ENCODE data around the gene GEMIN7. TPM values are rescaled to one million over a fixed set of nuclear protein-coding genes. Genes with fewer than 3 reads are reported as not detected.

Gene GEMIN7
- total RNA-seq, 1 donor from 2014 or later = 46.0 TPM

GRCh38 chr19:45091031-45091923 is 12.2 kb downstream of the GEMIN7 start:
- H2AFZ ChIP-seq (ENCODE audit: low read depth, low read length) = peak overlapping the region; percentile 69
- TF ChIP-seq CTCF (IDR thresholded peaks at IDR 0.05; ENCODE audit: insufficient read depth, low read depth, low read length) = no peak
- TF ChIP-seq EZH2 (IDR thresholded peaks at IDR 0.05; ENCODE audit: insufficient read depth, low read length) = no peak
- peak overlapping the region; percentile 93 for H3K4me3 Mint-ChIP-seq (ENCODE audit: unreplicated experiment)

GRCh38 chr19:45092747-45093678 is 14.0 kb downstream of the GEMIN7 start, which contains the start of gene PPP1R37:
Gene PPP1R37 (plus strand): TSS chr19:45093179. CDS start chr19:45093326, 147 bp downstream.
- Histone ChIP-seq H3K36me3 (ENCODE audit: insufficient read depth, low read length) (peaks cover 5% of the 10 kb centered on the region), H3K4me3 (ENCODE audit: insufficient read depth, low read depth, low read length) (peak within 1 kb of the TSS; percentile 88), H3K79me2 (ENCODE audit: insufficient read depth, low read length) (peaks cover 67% of the 10 kb centered on the region), H4K20me1 (ENCODE audit: insufficient read depth, low read length) (peaks cover 44% of the 10 kb centered on the region), H3K9me3 (ENCODE audit: insufficient read depth, low read depth, low read length) (no peaks in the 10 kb centered on the region), H3K4me2 (ENCODE audit: low read length) (peak within 1 kb of the TSS; percentile 100), H3K27me3 (ENCODE audit: insufficient read depth, low read length) (no peaks in the 10 kb centered on the region), H2AFZ (ENCODE audit: low read depth, low read length) (peak within 1 kb of the TSS; percentile 84), H3K9ac (ENCODE audit: low read length) (peak within 1 kb of the TSS; percentile 91), H3K4me1 (ENCODE audit: insufficient read depth, low read length) (peaks cover 24% of the 10 kb centered on the region), H3K27ac (ENCODE audit: low read depth, low read length) (peak within 1 kb of the TSS; percentile 94)
- TF ChIP-seq EZH2 (IDR thresholded peaks at IDR 0.05; ENCODE audit: insufficient read depth, low read length) = no peak
- no peak for TF ChIP-seq CTCF (IDR thresholded peaks at IDR 0.05; ENCODE audit: insufficient read depth, low read depth, low read length)
- peaks cover 37% of the 10 kb centered on the region for H3K4me1 Mint-ChIP-seq (ENCODE audit: low read depth, unreplicated experiment)
- H3K4me3 Mint-ChIP-seq (ENCODE audit: unreplicated experiment) = peak within 1 kb of the TSS; percentile 93
- no peaks in the 10 kb centered on the region for H3K9me3 Mint-ChIP-seq (ENCODE audit: unreplicated experiment)
- peak; percentile 64 for FAIRE-seq
- DNase-seq (ENCODE audit: low read depth) = peak; percentile 95
- peaks cover 9% of the 10 kb centered on the region for H3K36me3 Mint-ChIP-seq (ENCODE audit: low read depth, unreplicated experiment)
- no peaks in the 10 kb centered on the region for H3K27me3 Mint-ChIP-seq (ENCODE audit: low read depth, unreplicated experiment)
- peak within 1 kb of the TSS; percentile 95 for H3K27ac Mint-ChIP-seq (ENCODE audit: unreplicated experiment)

More at GRCh38 chr19:45091031-45091923, 12.2 kb downstream of the GEMIN7 start:
- H3K9me3 ChIP-seq (ENCODE audit: insufficient read depth, low read depth, low read length) = no peaks in the 10 kb centered on the region
- peak; percentile 97 for DNase-seq (ENCODE audit: low read depth)
- peaks cover 5% of the 10 kb centered on the region for H3K36me3 ChIP-seq (ENCODE audit: insufficient read depth, low read length)
- Mint-ChIP-seq H3K36me3 (ENCODE audit: low read depth, unreplicated experiment) (peaks cover 10% of the 10 kb centered on the region), H3K4me1 (ENCODE audit: low read depth, unreplicated experiment) (peaks cover 24% of the 10 kb centered on the region), H3K9me3 (ENCODE audit: unreplicated experiment) (no peaks in the 10 kb centered on the region), H3K27me3 (ENCODE audit: low read depth, unreplicated experiment) (no peaks in the 10 kb centered on the region), H3K27ac (ENCODE audit: unreplicated experiment) (peak overlapping the region; percentile 95)
- peak overlapping the region; percentile 88 for H3K4me3 ChIP-seq (ENCODE audit: insufficient read depth, low read depth, low read length)
- peaks cover 15% of the 10 kb centered on the region for H3K4me1 ChIP-seq (ENCODE audit: insufficient read depth, low read length)
- H3K4me2 ChIP-seq (ENCODE audit: low read length) = peak overlapping the region; percentile 100
- FAIRE-seq = peak; percentile 96
- peak overlapping the region; percentile 94 for H3K27ac ChIP-seq (ENCODE audit: low read depth, low read length)
- peaks cover 62% of the 10 kb centered on the region for H3K79me2 ChIP-seq (ENCODE audit: insufficient read depth, low read length)
- H3K9ac ChIP-seq (ENCODE audit: low read length) = peak overlapping the region; percentile 91
- peaks cover 38% of the 10 kb centered on the region for H4K20me1 ChIP-seq (ENCODE audit: insufficient read depth, low read length)
- H3K27me3 ChIP-seq (ENCODE audit: insufficient read depth, low read length) = no peaks in the 10 kb centered on the region

Measured in astrocyte (in vitro differentiated cells and primary cell).